GM19035 (cell line): ENCODE data around the gene SMAD7.

Experiments used
- ATAC-seq: cut with Tn5 transposase; IDR thresholded peaks from one replicate; pipeline ENCODE4 v1.9.1; 2021; ENCODE audit not compliant: unreplicated experiment

The SMAD7 gene

DNA sequence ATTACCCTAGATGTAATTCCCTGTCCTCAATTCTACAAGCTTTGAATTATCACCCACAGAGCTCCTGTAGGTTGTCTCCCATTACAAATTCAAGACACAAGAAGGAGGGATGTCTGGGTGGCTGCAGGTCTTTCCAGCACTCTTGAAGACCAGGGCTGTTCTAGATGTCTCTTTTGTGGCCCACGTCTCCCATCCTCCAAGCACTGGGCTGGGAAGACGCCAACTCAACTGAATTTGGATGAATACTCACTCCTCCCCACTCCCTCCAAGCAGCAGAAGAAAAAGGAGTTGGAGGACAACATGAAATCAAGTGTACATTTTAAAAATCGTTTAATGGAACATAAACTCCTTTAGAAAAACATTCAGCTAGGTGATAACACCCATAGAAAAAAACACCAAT lies 31.2 kb downstream of the SMAD7 start:
- ATAC-seq = no peak

DNA sequence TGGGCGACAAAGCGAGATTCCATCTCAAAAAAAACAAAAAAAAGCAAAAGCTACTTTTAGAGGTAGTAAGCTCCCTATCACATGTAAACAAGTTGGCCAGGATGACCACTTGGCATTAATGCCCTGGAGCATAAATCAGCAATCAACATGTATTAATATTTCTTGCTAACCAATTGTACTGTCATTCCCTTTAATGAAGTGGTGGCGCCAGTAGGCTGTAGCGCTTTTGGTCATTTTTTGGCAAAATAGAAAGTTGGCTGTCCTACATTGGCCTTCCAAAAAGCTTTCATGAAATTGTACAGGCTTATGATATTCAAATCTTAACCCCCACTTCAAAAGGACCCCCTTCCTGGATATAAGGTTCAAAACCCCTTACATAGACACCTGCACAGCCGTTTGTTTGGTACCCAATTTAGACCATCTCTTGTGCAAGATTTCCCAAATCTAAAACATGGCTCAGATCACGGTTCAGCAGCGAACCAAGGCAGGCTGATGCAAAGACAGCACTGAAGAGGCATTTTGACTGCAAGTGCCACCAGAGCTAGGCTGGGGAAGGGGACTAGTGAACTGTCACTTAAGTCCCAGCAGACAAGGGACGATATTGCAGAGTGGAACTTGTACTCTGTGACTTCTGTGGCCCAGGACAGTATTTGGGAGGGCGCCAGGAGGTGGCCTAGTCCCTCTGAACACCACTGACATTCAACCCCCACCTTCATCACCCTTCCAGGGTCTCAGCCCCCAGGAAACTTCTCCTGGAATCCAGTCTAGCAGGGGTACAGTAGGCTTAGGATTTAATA lies 31.9 kb downstream of the SMAD7 start:
- ATAC-seq = no peak

- ATAC-seq = no peak
Observed at GRCh38 chr18:48917579-48918517, 32.9 kb downstream of the SMAD7 start.

- no peak for ATAC-seq
Observed at GRCh38 chr18:48915626-48916425, 34.9 kb downstream of the SMAD7 start.

DNA sequence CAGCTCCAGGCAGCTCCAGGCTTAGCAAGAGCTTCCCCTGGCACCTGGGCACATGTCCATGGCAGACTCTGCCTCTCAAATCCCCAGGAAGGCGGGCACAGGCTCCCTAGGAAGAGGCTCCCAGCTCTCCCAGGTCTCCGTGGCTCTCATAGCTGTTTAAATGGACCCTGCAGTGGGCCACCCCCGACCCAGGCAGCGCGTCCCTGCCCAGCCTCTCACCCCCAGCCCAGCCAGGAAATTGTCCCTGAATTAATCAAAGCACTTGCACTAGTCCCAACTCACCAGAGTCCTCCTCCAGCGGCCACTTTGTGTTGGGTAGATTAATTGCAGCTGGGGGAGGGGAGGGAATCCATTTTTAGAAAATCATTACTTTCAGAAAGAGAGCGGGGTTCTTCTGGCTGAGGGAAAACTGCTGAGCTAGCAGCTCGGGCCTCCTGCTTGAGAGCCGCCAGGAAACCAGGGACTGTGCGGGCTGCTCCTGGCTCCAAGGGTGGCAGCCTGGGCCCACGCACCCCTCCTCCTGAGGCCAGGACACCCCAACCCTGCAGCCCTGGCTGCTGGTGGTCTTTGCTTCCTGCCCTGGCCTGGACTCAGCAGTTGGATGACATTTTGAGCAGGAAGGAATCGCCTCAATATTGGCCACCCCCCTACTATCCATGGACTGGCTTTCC lies 36.0 kb downstream of the SMAD7 start:
- no peak for ATAC-seq

DNA sequence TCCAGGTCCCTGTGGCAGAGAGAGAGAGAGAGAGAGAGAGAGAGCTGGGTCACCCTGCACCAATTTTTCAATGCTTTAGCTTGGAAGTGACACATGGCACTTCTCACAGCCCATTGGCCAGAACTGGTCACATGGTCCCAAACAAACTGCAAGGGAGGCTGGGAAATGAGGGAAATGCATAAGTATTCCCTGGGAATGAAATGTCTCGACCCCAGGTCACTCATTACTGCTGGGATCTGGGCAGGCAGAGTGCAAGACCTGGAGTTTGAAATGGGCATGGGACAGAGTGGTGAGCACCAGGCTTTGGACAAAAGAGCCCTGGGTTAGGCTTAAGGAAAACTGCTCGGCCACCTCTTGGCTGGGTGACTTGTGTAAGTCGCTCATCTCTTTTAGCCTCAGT lies 37.0 kb downstream of the SMAD7 start:
- ATAC-seq = no peak

- no peak for ATAC-seq
Observed at GRCh38 chr18:48913201-48913600, 37.6 kb downstream of the SMAD7 start.

GRCh38 chr18:48910972-48911545 lies 39.7 kb downstream of the SMAD7 start:
- no peak for ATAC-seq

- no peak for ATAC-seq
Observed at GRCh38 chr18:48909721-48910120, 41.0 kb downstream of the SMAD7 start.

- ATAC-seq = no peak
Observed at GRCh38 chr18:48908916-48909315, 41.8 kb downstream of the SMAD7 start.

GRCh38 chr18:48905513-48905912 lies 45.3 kb downstream of the SMAD7 start:
- no peak for ATAC-seq

DNA sequence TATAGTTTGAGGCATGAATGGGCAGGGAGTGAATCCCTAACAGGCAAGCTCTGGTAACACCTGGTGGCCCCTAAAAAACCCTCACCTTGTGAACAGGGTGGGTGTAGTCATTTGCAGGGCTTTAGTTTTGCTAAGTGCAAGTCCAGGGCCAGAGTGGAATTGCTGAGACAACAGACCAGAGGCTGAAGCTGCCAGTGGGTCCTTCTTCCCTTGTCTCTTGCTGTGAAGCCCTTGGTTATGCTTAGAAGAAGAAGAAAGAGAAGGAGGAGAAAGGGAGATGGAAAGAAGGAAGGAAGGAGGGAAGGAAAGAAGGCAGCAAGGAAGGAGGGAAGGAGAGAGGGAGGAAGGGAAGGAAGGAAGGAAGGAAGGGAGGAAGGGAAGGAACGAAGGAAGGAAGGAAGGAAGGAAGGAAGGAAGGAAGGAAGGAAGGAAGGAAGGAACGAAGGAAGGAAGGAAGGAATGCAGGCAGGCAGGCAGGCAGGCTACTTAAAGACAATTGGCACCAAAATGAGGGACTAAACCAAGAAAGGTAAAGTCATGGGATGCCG lies 45.8 kb downstream of the SMAD7 start:
- ATAC-seq = no peak

- no peak for ATAC-seq
Observed at GRCh38 chr18:48904091-48904490, 46.7 kb downstream of the SMAD7 start.

DNA sequence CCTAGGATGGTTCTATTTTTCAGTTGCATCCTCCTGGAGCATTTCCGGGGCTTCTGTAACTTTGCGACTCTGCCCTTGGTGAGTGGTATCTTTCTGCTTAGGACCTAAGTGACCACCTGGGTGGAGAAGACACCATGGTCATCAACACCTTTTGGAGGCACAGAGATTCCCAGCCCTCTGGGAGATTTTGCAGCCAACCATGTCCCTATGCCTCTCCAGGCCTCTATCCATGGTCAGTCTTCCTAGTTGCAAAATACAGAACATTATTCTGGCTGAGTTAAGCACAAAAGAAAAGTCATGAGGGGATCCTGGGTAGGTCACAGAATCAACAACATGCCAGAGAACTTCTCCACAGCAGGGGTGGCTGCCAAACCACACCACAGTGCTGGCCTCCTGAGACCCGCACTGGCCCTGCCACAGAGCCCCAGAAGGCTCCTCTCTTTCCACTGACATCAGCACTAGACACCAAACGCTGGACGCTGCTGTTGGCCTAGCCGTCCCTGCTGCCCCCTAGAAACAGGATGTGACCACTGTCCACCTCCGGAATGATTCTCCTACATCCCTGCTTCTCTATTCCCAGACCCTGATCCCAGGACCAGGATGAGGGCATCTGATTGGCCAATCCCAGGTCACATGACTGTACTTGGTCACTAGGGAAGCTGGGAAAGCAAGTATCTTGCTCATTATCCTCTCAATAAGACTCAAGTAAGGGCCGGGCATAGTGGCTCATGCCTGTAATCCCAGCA lies 47.7 kb downstream of the SMAD7 start:
- no peak for ATAC-seq

- no peak for ATAC-seq
Observed at GRCh38 chr18:48902023-48902855, 48.5 kb downstream of the SMAD7 start.

GRCh38 chr18:48901145-48902022 lies 49.4 kb downstream of the SMAD7 start:
- no peak for ATAC-seq

GRCh38 chr18:48900469-48900868 lies 50.3 kb downstream of the SMAD7 start:
- ATAC-seq = no peak
